ENCODE measurements around the gene HOXB2.

Gene HOXB2

GRCh38 chr17:48541577-48542113 is 3.3 kb downstream of the HOXB2 start (continued):
- TF ChIP-seq ZNF513 (tag by site-specific recombination; IDR thresholded peaks at IDR 0.05) (no peak), ZNF529 (tag by site-specific recombination; IDR thresholded peaks at IDR 0.05; ENCODE audit: insufficient replicate concordance) (no peak), ZSCAN30 (tag by site-specific recombination; IDR thresholded peaks at IDR 0.05) (no peak), SP7 (tag by site-specific recombination; IDR thresholded peaks at IDR 0.05) (0 out of 2 replicates have a peak, but pooled peaks have one; percentile 11), ZNF48 (tag by site-specific recombination; IDR thresholded peaks at IDR 0.05) (no peak), ZNF423 (tag by site-specific recombination; IDR thresholded peaks at IDR 0.05) (no peak), ZNF221 (tag by site-specific recombination; IDR thresholded peaks at IDR 0.05; ENCODE audit: borderline replicate concordance) (no peak), ZBTB1 (tag by site-specific recombination; IDR thresholded peaks at IDR 0.05) (no peak), ZNF354C (tag by site-specific recombination; IDR thresholded peaks at IDR 0.05; ENCODE audit: borderline replicate concordance, low read depth) (no peak), ZBTB21 (tag by site-specific recombination; IDR thresholded peaks at IDR 0.05) (no peak), KLF10 (tag by site-specific recombination; IDR thresholded peaks at IDR 0.05) (no peak), ZNF843 (tag by site-specific recombination; IDR thresholded peaks at IDR 0.05) (no peak), ZNF19 (tag by site-specific recombination; IDR thresholded peaks at IDR 0.05; ENCODE audit: low read depth) (no peak), ZNF202 (tag by site-specific recombination; IDR thresholded peaks at IDR 0.05; ENCODE audit: borderline replicate concordance) (no peak), MEIS1 (CRISPR knock-in tag; IDR thresholded peaks at IDR 0.05; ENCODE audit: borderline replicate concordance) (no peak), ZNF426 (tag by site-specific recombination; IDR thresholded peaks at IDR 0.05) (no peak), ZNF266 (tag by site-specific recombination; IDR thresholded peaks at IDR 0.05; ENCODE audit: low read depth) (no peak), KLF8 (tag by site-specific recombination; IDR thresholded peaks at IDR 0.05) (peak; percentile 75), ZNF292 (tag by site-specific recombination; IDR thresholded peaks at IDR 0.05; ENCODE audit: borderline replicate concordance, low read depth) (no peak), TSHZ1 (tag by site-specific recombination; IDR thresholded peaks at IDR 0.05; ENCODE audit: borderline replicate concordance) (no peak), TCF7L2 (IDR thresholded peaks at IDR 0.05; ENCODE audit: borderline replicate concordance, low read depth, low read length) (no peak), ZNF521 (tag by site-specific recombination; IDR thresholded peaks at IDR 0.05) (no peak), BCL6B (tag by site-specific recombination; IDR thresholded peaks at IDR 0.05) (no peak), OSR2 (tag by site-specific recombination; IDR thresholded peaks at IDR 0.05) (no peak), YY1 (tag by site-specific recombination; IDR thresholded peaks at IDR 0.05) (peak; percentile 89; the same call in 1 of the 2 replicates), ZNF488 (tag by site-specific recombination; IDR thresholded peaks at IDR 0.05) (no peak), ZNF248 (tag by site-specific recombination; IDR thresholded peaks at IDR 0.05) (no peak), ZNF629 (tag by site-specific recombination; IDR thresholded peaks at IDR 0.05) (peak; percentile 17; the same call in 1 of the 2 replicates), KLF17 (tag by site-specific recombination; IDR thresholded peaks at IDR 0.05) (no peak; the same call in 1 of the 2 replicates), YY2 (tag by site-specific recombination; IDR thresholded peaks at IDR 0.05) (peak; percentile 53), ZBTB17 (tag by site-specific recombination; IDR thresholded peaks at IDR 0.05) (peak; percentile 56; the same call in 1 of the 2 replicates), ZNF157 (tag by site-specific recombination; IDR thresholded peaks at IDR 0.05) (no peak), HOXA7 (CRISPR knock-in tag; IDR thresholded peaks at IDR 0.05; ENCODE audit: borderline replicate concordance) (no peak), ZNF561 (tag by site-specific recombination; IDR thresholded peaks at IDR 0.05; ENCODE audit: borderline replicate concordance) (no peak), ZNF701 (tag by site-specific recombination; IDR thresholded peaks at IDR 0.05) (no peak)
